Liver (tissue), 3 donors: Measurements from ENCODE around the gene TBCD.
"Not testable (repeated sequence)": the region's sequence is repeated elsewhere in the genome, so short reads cannot be mapped to it uniquely, and the experiment has no call there.

Experiments
- EGR1 ChIP-seq, 2 donors: IDR thresholded peaks; 2 replicates each; pipeline ENCODE4 v1.6.1; 2016 to 2018; ENCODE audit warnings: antibody characterized with exemption in 2 of 2, low read depth in 2 of 2
- RAD21 ChIP-seq, 2 donors: IDR thresholded peaks; 2 replicates each; pipeline ENCODE4 v1.6.1; 2016; ENCODE audit warnings: antibody characterized with exemption in 2 of 2, mild to moderate bottlenecking in 2 of 2
- SP1 ChIP-seq: IDR thresholded peaks from 2 replicates; pipeline ENCODE4 v1.6.1; 2018; ENCODE audit warnings: antibody characterized with exemption, mild to moderate bottlenecking
- TAF1 ChIP-seq: conservative IDR thresholded peaks from 2 replicates; pipeline ENCODE4 v1.6.1; 2016; ENCODE audit warnings: antibody characterized with exemption, mild to moderate bottlenecking
- TF ChIP-seq, protein P1 (sequence below): IDR thresholded peaks from 2 replicates; pipeline ENCODE4 v1.6.1; 2016; ENCODE audit warnings: antibody characterized with exemption
- TF ChIP-seq, protein P2 (sequence below): fragments of 150-350 bp; IDR thresholded peaks from 2 replicates; pipeline ENCODE4 v1.5.1; 2017; ENCODE audit warnings: improper control_type of control experiment, low read depth, low read length; ENCODE audit not compliant: missing input control
- donor health status: healthy.
- donor health status: healthy.

DNA sequence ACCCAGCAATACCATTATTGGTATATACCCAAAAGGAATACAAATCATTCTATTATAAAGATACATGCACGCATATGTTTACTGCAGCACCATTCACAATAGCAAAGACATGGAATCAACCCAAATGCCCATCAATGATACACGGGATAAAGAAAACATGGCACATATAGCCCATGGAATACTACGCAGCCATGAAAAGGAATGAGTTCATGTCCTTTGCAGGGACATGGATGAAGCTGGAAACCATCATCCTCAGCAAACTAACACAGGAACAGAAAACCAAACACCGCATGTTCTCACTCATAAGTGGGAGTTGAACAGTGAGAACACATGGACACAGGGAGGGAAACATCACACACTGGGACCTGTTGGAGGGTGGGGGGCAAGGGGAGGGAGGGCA is 203.8 kb downstream of the TBCD start:
- TF ChIP-seq, protein P1, sequence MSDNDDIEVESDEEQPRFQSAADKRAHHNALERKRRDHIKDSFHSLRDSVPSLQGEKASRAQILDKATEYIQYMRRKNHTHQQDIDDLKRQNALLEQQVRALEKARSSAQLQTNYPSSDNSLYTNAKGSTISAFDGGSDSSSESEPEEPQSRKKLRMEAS, result not testable (repeated sequence)
- TF ChIP-seq, protein P2, sequence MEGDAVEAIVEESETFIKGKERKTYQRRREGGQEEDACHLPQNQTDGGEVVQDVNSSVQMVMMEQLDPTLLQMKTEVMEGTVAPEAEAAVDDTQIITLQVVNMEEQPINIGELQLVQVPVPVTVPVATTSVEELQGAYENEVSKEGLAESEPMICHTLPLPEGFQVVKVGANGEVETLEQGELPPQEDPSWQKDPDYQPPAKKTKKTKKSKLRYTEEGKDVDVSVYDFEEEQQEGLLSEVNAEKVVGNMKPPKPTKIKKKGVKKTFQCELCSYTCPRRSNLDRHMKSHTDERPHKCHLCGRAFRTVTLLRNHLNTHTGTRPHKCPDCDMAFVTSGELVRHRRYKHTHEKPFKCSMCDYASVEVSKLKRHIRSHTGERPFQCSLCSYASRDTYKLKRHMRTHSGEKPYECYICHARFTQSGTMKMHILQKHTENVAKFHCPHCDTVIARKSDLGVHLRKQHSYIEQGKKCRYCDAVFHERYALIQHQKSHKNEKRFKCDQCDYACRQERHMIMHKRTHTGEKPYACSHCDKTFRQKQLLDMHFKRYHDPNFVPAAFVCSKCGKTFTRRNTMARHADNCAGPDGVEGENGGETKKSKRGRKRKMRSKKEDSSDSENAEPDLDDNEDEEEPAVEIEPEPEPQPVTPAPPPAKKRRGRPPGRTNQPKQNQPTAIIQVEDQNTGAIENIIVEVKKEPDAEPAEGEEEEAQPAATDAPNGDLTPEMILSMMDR, result not testable (repeated sequence)
- not testable (repeated sequence) for TF ChIP-seq EGR1 (IDR thresholded peaks at IDR 0.05; ENCODE audit: low read depth in 2 of 2); TAF1; RAD21 (IDR thresholded peaks at IDR 0.05); SP1
